SU-DHL-6 (cell line): ENCODE data around the gene GNB2.

ENCODE experiments used
- EZH2phosphoT487 ChIP-seq: fragments of 200-600 bp; sonication (generic), shearing (Covaris generic); conservative IDR thresholded peaks from 2 replicates; pipeline ENCODE4 v1.6.1; 2018; ENCODE audit warnings: mild to moderate bottlenecking, antibody characterized with exemption, low read length, moderate library complexity, mixed read lengths
- TF ChIP-seq, protein P1 (sequence below): fragments of 200-600 bp; sonication (generic); IDR thresholded peaks from one replicate; pipeline ENCODE4 v1.5.1; 2017; ENCODE audit warnings: antibody characterized with exemption, mild to moderate bottlenecking, low read length, moderate library complexity; ENCODE audit not compliant: insufficient read depth, poor library complexity, severe bottlenecking

DNA sequence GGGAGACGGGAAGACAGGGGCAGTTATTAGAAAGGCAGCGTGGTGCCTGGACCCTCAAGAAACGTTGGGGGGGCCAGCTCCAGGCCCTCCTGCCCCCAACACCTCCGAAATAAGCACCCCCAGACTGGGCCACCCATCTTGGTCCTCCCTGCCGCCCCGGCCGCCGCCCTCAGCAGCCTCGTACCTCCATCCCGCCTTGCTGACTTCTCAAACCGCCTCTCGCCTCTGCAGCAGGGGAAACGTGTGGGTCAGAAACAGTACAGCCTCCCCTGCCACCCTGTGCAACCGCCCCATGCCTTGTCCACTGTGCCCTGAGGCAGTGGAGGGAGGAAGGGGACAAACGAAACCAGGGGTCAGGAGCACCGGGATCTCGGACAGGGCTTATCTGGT is 13.3 kb downstream of the GNB2 start:
- TF ChIP-seq, protein P1, sequence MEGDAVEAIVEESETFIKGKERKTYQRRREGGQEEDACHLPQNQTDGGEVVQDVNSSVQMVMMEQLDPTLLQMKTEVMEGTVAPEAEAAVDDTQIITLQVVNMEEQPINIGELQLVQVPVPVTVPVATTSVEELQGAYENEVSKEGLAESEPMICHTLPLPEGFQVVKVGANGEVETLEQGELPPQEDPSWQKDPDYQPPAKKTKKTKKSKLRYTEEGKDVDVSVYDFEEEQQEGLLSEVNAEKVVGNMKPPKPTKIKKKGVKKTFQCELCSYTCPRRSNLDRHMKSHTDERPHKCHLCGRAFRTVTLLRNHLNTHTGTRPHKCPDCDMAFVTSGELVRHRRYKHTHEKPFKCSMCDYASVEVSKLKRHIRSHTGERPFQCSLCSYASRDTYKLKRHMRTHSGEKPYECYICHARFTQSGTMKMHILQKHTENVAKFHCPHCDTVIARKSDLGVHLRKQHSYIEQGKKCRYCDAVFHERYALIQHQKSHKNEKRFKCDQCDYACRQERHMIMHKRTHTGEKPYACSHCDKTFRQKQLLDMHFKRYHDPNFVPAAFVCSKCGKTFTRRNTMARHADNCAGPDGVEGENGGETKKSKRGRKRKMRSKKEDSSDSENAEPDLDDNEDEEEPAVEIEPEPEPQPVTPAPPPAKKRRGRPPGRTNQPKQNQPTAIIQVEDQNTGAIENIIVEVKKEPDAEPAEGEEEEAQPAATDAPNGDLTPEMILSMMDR, result no peak
- no peak for TF ChIP-seq EZH2phosphoT487
